Measurements from ENCODE around the gene HSF4.

HSF4 gene

GRCh38 chr16:67199011-67199807 is 34.7 kb downstream of the HSF4 start, which contains the start of gene ELMO3:
ELMO3 (plus strand) TSS chr16:67199131; CDS start chr16:67199327, 196 bp downstream.
- no peak within 1 kb of the TSS for H3K9ac ChIP-seq (ENCODE audit: low read length)
- no peaks in the 10 kb centered on the region for H3K9me3 ChIP-seq (ENCODE audit: control insufficient read depth, low read depth, low read length)
- H3K27ac ChIP-seq (ENCODE audit: low read length): no peak within 1 kb of the TSS
- peaks cover 48% of the 10 kb centered on the region for H3K36me3 ChIP-seq (ENCODE audit: control insufficient read depth, low read depth, low read length)
- no peaks in the 10 kb centered on the region for H3K27me3 ChIP-seq (ENCODE audit: control insufficient read depth, insufficient read depth, low read length)
- peak within 1 kb of the TSS; percentile 21 for H3K4me3 ChIP-seq (ENCODE audit: low read length)
- no peaks in the 10 kb centered on the region for H3K4me1 ChIP-seq (ENCODE audit: control insufficient read depth, low read depth, low read length)

- Histone ChIP-seq H3K27ac (ENCODE audit: low read length) (no peak overlapping the region), H3K27me3 (ENCODE audit: control insufficient read depth, insufficient read depth, low read length) (no peaks in the 10 kb centered on the region), H3K9ac (ENCODE audit: low read length) (no peak overlapping the region), H3K36me3 (ENCODE audit: control insufficient read depth, low read depth, low read length) (peaks cover 43% of the 10 kb centered on the region), H3K9me3 (ENCODE audit: control insufficient read depth, low read depth, low read length) (no peaks in the 10 kb centered on the region), H3K4me3 (ENCODE audit: low read length) (peak overlapping the region; percentile 21), H3K4me1 (ENCODE audit: control insufficient read depth, low read depth, low read length) (no peaks in the 10 kb centered on the region)
These were observed 35.3 kb downstream of the HSF4 start for GRCh38 chr16:67199808-67200198.

DNA sequence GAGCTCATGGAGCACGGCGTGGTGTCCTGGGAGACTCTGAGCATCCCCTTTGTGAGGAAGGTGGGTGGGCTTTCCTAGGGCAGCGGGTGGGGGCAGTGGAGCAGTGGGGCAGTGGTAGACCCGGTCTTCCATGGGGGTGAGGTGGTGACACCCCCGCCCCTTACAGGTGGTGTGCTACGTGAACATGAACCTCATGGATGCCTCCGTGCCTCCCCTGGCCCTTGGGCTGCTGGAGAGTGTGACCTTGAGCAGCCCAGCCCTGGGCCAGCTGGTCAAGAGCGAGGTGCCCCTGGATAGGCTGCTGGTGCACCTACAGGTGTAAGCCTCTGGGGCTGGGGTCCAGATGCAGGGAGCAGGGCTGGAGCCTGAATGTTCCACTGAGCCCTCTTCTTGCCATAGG is 35.9 kb downstream of the HSF4 start:
- H3K4me1 ChIP-seq (ENCODE audit: control insufficient read depth, low read depth, low read length): no peaks in the 10 kb centered on the region
- no peaks in the 10 kb centered on the region for H3K27me3 ChIP-seq (ENCODE audit: control insufficient read depth, insufficient read depth, low read length)
- H3K27ac ChIP-seq (ENCODE audit: low read length): no peak overlapping the region
- H3K9me3 ChIP-seq (ENCODE audit: control insufficient read depth, low read depth, low read length): no peaks in the 10 kb centered on the region
- no peak overlapping the region for H3K4me3 ChIP-seq (ENCODE audit: low read length)
- H3K9ac ChIP-seq (ENCODE audit: low read length): no peak overlapping the region
- H3K36me3 ChIP-seq (ENCODE audit: control insufficient read depth, low read depth, low read length): peaks cover 36% of the 10 kb centered on the region

DNA sequence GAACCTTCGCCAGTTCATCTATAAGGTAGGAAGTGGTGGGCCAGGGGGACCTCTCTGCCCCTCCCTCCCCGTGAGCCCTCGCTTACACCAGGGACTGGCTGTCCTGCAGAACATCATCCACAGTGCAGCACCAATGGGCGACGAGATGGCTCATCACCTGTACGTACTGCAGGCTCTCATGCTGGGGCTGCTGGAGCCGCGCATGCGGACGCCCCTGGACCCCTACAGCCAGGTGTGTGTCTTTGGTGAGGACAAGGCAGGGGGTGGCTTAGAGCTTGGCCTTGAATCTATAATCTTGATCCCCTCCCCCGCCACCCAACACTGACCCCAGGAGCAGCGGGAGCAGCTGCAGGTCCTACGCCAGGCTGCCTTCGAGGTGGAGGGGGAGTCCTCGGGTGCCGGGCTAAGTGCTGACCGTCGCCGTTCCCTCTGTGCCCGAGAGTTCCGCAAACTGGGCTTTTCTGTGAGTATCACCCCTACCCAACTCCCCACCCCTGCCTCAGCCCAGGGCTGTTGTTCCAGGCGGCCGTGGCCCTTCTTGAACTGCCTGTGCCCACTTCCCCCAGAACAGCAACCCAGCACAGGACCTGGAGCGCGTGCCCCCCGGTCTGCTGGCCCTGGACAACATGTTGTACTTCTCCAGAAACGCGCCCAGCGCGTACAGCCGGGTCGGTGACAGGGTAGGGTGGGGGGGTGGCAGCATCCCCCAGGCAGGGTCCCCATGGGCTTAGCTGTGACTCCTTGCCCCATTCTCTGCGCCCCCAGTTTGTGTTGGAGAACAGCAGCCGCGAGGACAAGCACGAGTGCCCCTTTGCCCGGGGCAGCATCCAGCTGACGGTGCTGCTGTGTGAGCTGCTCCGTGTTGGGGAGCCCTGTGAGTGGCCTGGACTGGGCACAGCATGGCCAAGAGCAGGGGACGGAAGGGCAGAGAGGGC is 37.1 kb downstream of the HSF4 start:
- Histone ChIP-seq H3K4me3 (ENCODE audit: low read length) (no peak overlapping the region), H3K4me1 (ENCODE audit: control insufficient read depth, low read depth, low read length) (no peaks in the 10 kb centered on the region), H3K36me3 (ENCODE audit: control insufficient read depth, low read depth, low read length) (peaks cover 24% of the 10 kb centered on the region), H3K27ac (ENCODE audit: low read length) (no peak overlapping the region), H3K9ac (ENCODE audit: low read length) (no peak overlapping the region), H3K9me3 (ENCODE audit: control insufficient read depth, low read depth, low read length) (no peaks in the 10 kb centered on the region), H3K27me3 (ENCODE audit: control insufficient read depth, insufficient read depth, low read length) (no peaks in the 10 kb centered on the region)

- no peak overlapping the region for H3K4me3 ChIP-seq (ENCODE audit: low read length)
- H3K9ac ChIP-seq (ENCODE audit: low read length): no peak overlapping the region
- no peaks in the 10 kb centered on the region for H3K4me1 ChIP-seq (ENCODE audit: control insufficient read depth, low read depth, low read length)
- H3K27ac ChIP-seq (ENCODE audit: low read length): no peak overlapping the region
- H3K27me3 ChIP-seq (ENCODE audit: control insufficient read depth, insufficient read depth, low read length): no peaks in the 10 kb centered on the region
- H3K36me3 ChIP-seq (ENCODE audit: control insufficient read depth, low read depth, low read length): peaks cover 17% of the 10 kb centered on the region
- H3K9me3 ChIP-seq (ENCODE audit: control insufficient read depth, low read depth, low read length): no peaks in the 10 kb centered on the region
These were observed 37.9 kb downstream of the HSF4 start for GRCh38 chr16:67202426-67202825.

DNA sequence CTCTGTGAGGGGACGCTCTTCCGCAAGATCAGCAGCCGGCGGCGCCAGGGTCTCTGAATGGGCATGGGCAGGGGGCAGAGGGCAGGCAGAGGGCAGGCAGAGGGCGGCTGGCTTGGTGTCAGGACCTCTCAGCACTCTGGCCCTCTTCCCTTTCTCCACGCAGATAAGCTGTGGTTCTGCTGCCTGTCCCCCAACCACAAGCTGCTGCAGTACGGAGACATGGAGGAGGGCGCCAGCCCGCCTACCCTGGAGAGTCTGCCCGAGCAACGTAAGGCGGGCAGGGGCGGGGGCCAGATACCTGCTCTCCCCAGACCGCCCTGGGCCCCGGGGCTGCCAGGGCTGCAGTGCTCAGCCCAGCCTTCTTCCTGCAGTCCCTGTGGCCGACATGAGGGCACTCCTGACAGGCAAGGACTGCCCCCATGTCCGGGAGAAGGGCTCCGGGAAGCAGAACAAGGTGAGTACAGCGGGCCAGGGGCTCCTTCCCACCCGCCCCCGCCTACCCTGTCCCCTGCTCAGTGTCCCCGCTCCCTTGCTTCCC is 38.5 kb downstream of the HSF4 start:
- H3K9ac ChIP-seq (ENCODE audit: low read length): no peak overlapping the region
- H3K27ac ChIP-seq (ENCODE audit: low read length): no peak overlapping the region
- H3K4me1 ChIP-seq (ENCODE audit: control insufficient read depth, low read depth, low read length): no peaks in the 10 kb centered on the region
- H3K4me3 ChIP-seq (ENCODE audit: low read length): no peak overlapping the region
- H3K27me3 ChIP-seq (ENCODE audit: control insufficient read depth, insufficient read depth, low read length): no peaks in the 10 kb centered on the region
- no peaks in the 10 kb centered on the region for H3K9me3 ChIP-seq (ENCODE audit: control insufficient read depth, low read depth, low read length)
- H3K36me3 ChIP-seq (ENCODE audit: control insufficient read depth, low read depth, low read length): peaks cover 12% of the 10 kb centered on the region

DNA sequence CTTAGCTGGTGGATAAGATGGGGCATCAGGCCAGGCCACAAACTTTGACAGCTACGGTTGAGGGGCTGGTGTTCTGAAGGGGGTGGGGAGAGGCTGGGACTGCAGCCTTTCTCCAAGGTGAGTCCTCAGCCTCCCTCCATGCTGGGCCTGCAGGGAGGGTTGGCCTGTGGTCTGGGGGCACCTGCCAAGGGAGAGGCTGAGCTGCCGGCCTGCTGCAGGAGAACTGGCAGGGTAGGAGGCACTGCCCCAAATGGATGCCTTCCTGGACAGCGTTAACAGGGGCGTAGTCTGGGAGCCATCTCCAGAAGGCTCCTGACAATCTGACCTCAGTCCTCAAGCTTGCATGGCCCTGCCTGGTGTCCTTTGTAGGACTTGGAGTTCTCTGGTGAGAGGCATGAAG is 39.5 kb downstream of the HSF4 start:
- Histone ChIP-seq H3K9ac (ENCODE audit: low read length) (no peak overlapping the region), H3K9me3 (ENCODE audit: control insufficient read depth, low read depth, low read length) (no peaks in the 10 kb centered on the region), H3K4me3 (ENCODE audit: low read length) (no peak overlapping the region), H3K4me1 (ENCODE audit: control insufficient read depth, low read depth, low read length) (no peaks in the 10 kb centered on the region), H3K27ac (ENCODE audit: low read length) (no peak overlapping the region), H3K36me3 (ENCODE audit: control insufficient read depth, low read depth, low read length) (peaks cover 12% of the 10 kb centered on the region), H3K27me3 (ENCODE audit: control insufficient read depth, insufficient read depth, low read length) (no peaks in the 10 kb centered on the region)

DNA sequence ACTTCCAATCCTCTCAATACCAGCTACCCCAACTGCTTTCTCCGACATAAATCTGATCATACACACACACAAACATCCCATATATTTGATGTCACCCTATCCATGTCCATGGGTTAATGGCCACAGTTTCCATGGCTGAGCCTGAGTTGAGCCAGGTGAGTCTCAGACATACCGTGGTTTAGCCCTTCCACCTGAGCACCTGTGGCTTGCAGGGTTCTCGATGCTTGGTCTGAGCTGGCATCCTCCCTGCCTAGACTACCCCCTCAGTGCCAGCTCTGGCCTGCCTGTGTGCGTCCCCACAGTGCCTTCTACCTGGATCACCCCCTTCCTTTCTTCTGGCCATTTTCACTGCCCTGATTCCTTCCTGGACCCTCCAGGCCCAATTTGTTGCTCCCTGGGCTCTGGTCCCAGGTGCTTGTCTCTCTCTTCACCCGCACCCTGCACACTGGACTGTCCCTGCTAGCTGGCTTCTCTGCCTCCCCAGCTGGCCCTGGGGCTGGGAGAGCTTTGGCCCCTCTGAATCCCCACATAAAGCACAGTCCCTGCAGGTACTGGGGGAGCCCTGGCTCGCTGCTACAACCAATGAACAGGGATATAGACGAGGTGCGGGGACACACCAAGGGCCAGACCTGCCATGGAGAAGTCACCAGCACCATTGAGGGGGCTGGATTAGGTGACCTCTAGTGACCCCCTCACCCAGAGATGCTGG is 41.7 kb downstream of the HSF4 start:
- Histone ChIP-seq H3K9ac (ENCODE audit: low read length) (no peak overlapping the region), H3K4me3 (ENCODE audit: low read length) (no peak overlapping the region), H3K27ac (ENCODE audit: low read length) (no peak overlapping the region), H3K4me1 (ENCODE audit: control insufficient read depth, low read depth, low read length) (no peaks in the 10 kb centered on the region), H3K9me3 (ENCODE audit: control insufficient read depth, low read depth, low read length) (no peaks in the 10 kb centered on the region), H3K36me3 (ENCODE audit: control insufficient read depth, low read depth, low read length) (peaks cover 12% of the 10 kb centered on the region), H3K27me3 (ENCODE audit: control insufficient read depth, insufficient read depth, low read length) (no peaks in the 10 kb centered on the region)

- peaks cover 7% of the 10 kb centered on the region for H3K36me3 ChIP-seq (ENCODE audit: control insufficient read depth, low read depth, low read length)
- no peak overlapping the region for H3K4me3 ChIP-seq (ENCODE audit: low read length)
- H3K9ac ChIP-seq (ENCODE audit: low read length): no peak overlapping the region
- H3K27ac ChIP-seq (ENCODE audit: low read length): no peak overlapping the region
- H3K27me3 ChIP-seq (ENCODE audit: control insufficient read depth, insufficient read depth, low read length): no peaks in the 10 kb centered on the region
- no peaks in the 10 kb centered on the region for H3K4me1 ChIP-seq (ENCODE audit: control insufficient read depth, low read depth, low read length)
- H3K9me3 ChIP-seq (ENCODE audit: control insufficient read depth, low read depth, low read length): no peaks in the 10 kb centered on the region
These were observed 42.3 kb downstream of the HSF4 start for GRCh38 chr16:67206838-67207248.

DNA sequence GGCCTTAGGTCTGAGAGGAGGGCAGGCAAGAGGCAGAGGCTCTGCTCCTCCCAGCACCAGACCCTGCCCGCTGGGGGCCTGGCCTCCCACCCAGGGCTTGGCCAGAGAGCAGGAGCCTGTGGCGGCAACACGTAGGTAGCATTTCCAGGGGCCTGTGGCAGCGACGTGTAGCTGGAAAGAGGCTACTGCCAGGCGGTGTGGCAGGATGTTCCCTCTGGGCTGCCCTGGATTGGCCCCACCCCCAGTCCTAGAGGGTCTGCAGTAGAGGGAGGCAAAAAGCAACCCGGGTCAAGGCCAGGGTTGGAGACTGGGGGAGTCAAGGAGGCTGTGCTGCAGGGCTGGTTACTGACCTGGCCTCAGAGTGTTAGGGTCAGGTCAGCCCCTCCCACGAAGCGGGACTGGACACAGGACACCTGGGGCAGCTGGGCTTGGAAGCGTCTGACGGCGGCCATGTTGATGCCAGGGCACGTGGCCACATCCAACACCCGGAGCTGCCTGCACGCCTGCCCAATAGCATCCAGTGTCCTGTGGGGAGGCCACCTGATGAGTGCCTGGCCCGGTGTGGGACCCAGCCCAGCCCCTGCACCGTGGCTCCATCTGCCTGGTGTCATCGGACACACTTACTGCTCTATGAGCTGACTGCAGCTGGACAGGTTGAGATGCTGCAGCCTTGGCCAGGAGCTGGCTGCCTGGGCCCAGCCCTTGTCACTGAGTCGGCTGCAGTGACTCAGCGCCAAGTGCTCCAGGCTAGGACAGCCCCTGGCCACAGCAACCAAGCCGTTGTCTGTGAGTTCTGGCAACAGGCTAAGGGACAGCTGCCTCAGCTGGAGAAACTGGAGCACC is 42.9 kb downstream of the HSF4 start:
- peaks cover 7% of the 10 kb centered on the region for H3K36me3 ChIP-seq (ENCODE audit: control insufficient read depth, low read depth, low read length)
- no peak overlapping the region for H3K4me3 ChIP-seq (ENCODE audit: low read length)
- H3K9ac ChIP-seq (ENCODE audit: low read length): no peak overlapping the region
- H3K27ac ChIP-seq (ENCODE audit: low read length): no peak overlapping the region
- H3K4me1 ChIP-seq (ENCODE audit: control insufficient read depth, low read depth, low read length): no peaks in the 10 kb centered on the region
- no peaks in the 10 kb centered on the region for H3K9me3 ChIP-seq (ENCODE audit: control insufficient read depth, low read depth, low read length)
- H3K27me3 ChIP-seq (ENCODE audit: control insufficient read depth, insufficient read depth, low read length): no peaks in the 10 kb centered on the region

All from iPS-18a (cell line).